Thyroid gland (tissue), 4 donors: Measurements from ENCODE around the gene NUDT22. TPM values are rescaled to one million over a fixed set of nuclear protein-coding genes. Genes with fewer than 3 reads are reported as not detected.
A peak's percentile ranks its signal among the peaks of the same experiment; 100 is the strongest.
"Not testable (repeated sequence)": the region's sequence is repeated elsewhere in the genome, so short reads cannot be mapped to it uniquely, and the experiment has no call there.

Experiments
- DNase-seq, 2 donors: peaks; one replicate each; pipeline ENCODE4 v3.0.0-alpha.2; 2019
- H3K27ac ChIP-seq, 3 donors: fragments of 200-600 bp; sonication (generic); 1 replicate in 2 of 3; 2 replicates in 1 of 3; pipeline ENCODE4 v1.5.1; 2016 to 2019; ENCODE audit warnings: mild to moderate bottlenecking in 1 of 3, moderate library complexity in 1 of 3
- H3K27me3 ChIP-seq: fragments of 200-600 bp; sonication (generic); one replicate; pipeline ENCODE4 v1.5.1; 2019
- H3K36me3 ChIP-seq, 2 donors: fragments of 200-600 bp; sonication (generic); one replicate each; pipeline ENCODE4 v1.5.1; 2016 to 2019
- H3K4me1 ChIP-seq, 2 donors: fragments of 200-600 bp; sonication (generic); one replicate each; pipeline ENCODE4 v1.5.1; 2017 to 2019
- H3K4me3 ChIP-seq, 3 donors: fragments of 200-600 bp; sonication (generic); replicated peaks in 1 of 3; 1 replicate in 2 of 3; 2 replicates in 1 of 3; pipeline ENCODE4 v1.5.1; 2016; ENCODE audit warnings: mild to moderate bottlenecking in 1 of 3
- H3K9me3 ChIP-seq: fragments of 200-600 bp; sonication (generic); one replicate; pipeline ENCODE4 v1.5.1; 2017
- CTCF ChIP-seq, 6 experiments: fragments of 200-600 bp in 3 of 6; fragments of 450-650 bp in 3 of 6; sonication (generic) in 3 of 6; IDR thresholded peaks; one replicate each; pipeline ENCODE4 v1.5.1; 2016 to 2019; ENCODE audit warnings: antibody characterized with exemption in 6 of 6, mild to moderate bottlenecking in 2 of 6, inconsistent platforms in 1 of 6, moderate library complexity in 1 of 6
- POLR2A ChIP-seq, 2 donors: fragments of 450-650 bp; IDR thresholded peaks; one replicate each; pipeline ENCODE4 v1.6.1; 2017; ENCODE audit warnings: antibody characterized with exemption in 2 of 2, mild to moderate bottlenecking in 2 of 2, moderate library complexity in 1 of 2
- WGBS, 2 donors: methylation state at CpG; one replicate each; pipeline ENCODE4 v1.1.5; 2017; 5-methylcytosine and 5-hydroxymethylcytosine counted together
- intact Hi-C: fragments of 100-400 bp; cut with DNase I; formaldehyde crosslinking; loops from one replicate; pipeline ENCODE4 v1.15.1; 2023
- total RNA-seq, 4 donors: library from RNA; depleted of rRNA; stranded (reverse); fragments of >200 nt; gene quantifications; one replicate each; pipeline ENCODE4 v1.2.3, GENCODE V29; 2016

Gene NUDT22
- total RNA-seq, 4 donors from 2014 or later, result 65.6 to 109 (median 94.4) TPM

- intact Hi-C loops, result no loop called here
- H3K27me3 ChIP-seq, result no peaks in the 10 kb centered on the region
- H3K27ac ChIP-seq, result peak overlapping the region; percentile 53 to 84 (median 65)
- peak; percentile 61 to 65 for DNase-seq
- peak overlapping the region in 2 of 3 donors; percentile 55 to 66 for H3K4me3 ChIP-seq
- 28% methylated on average over 2 of the region's 6 CpGs; no CpG with 5 or more reads in 1 of the 2 donors for WGBS, 2 donors
- H3K9me3 ChIP-seq, result no peaks in the 10 kb centered on the region
- no peak for TF ChIP-seq POLR2A (IDR thresholded peaks at IDR 0.05)
- no peak for TF ChIP-seq CTCF (IDR thresholded peaks at IDR 0.05)
- H3K4me1 ChIP-seq, result peaks cover 29 to 31% of the 10 kb centered on the region in 2 donors
- no peaks in the 10 kb centered on the region for H3K36me3 ChIP-seq
Measured at GRCh38 chr11:64245401-64245796, 19.3 kb downstream of the NUDT22 start.

- Histone ChIP-seq H3K27me3 (no peaks in the 10 kb centered on the region), H3K36me3 (no peaks in the 10 kb centered on the region), H3K4me1 (peaks cover 34 to 35% of the 10 kb centered on the region in 2 donors), H3K9me3 (no peaks in the 10 kb centered on the region), H3K27ac (peak overlapping the region; percentile 53 to 84 (median 65)), H3K4me3 (peak overlapping the region; percentile 3 to 66 (median 55))
- TF ChIP-seq POLR2A (IDR thresholded peaks at IDR 0.05), result peak in 1 of 2 donors; percentile 14
- TF ChIP-seq CTCF (IDR thresholded peaks at IDR 0.05), result no peak
- WGBS, 2 donors, result 1 to 2% methylated on average over 19 to 28 of the region's 46 CpGs
- intact Hi-C loops, result no loop called here
- DNase-seq, result peak; percentile 74 to 81
Measured at GRCh38 chr11:64245797-64246620, 19.9 kb downstream of the NUDT22 start.

GRCh38 chr11:64246621-64246870 is 20.5 kb downstream of the NUDT22 start:
- DNase-seq, H3K27me3 ChIP-seq, H3K36me3 ChIP-seq, H3K9me3 ChIP-seq, intact Hi-C loops: not testable (repeated sequence)
- WGBS, 2 donors, result no CpG with 5 or more reads among the region's 43 CpGs
- Histone ChIP-seq H3K4me1 (peaks cover 35 to 36% of the 10 kb centered on the region in 2 donors), H3K27ac (peak overlapping the region in 1 of 3 donors; percentile 84), H3K4me3 (peak overlapping the region in 1 of 3 donors; percentile 55)

GRCh38 chr11:64246871-64247728 is 21.0 kb downstream of the NUDT22 start, which contains the start of gene PPP1R14B:
Gene PPP1R14B, minus strand, starts transcription at chr11:64246943. Its CDS starts 270 bp downstream, at chr11:64246673.
- Histone ChIP-seq H3K36me3 (no peaks in the 10 kb centered on the region), H3K9me3 (no peaks in the 10 kb centered on the region), H3K27me3 (no peaks in the 10 kb centered on the region), H3K4me3 (peak within 1 kb of the TSS; percentile 11 to 75 (median 74)), H3K27ac (peak within 1 kb of the TSS; percentile 67 to 90 (median 86)), H3K4me1 (peaks cover 35 to 39% of the 10 kb centered on the region in 2 donors)
- peak; percentile 91 for DNase-seq
- intact Hi-C loops, result no loop called here
- 0 to 3% methylated on average over 6 to 24 of the region's 74 CpGs for WGBS, 2 donors
- TF ChIP-seq CTCF (IDR thresholded peaks at IDR 0.05), result peak in 3 of 6 experiments; percentile 4 to 30 (median 13)
- peak in 1 of 2 donors; percentile 42 for TF ChIP-seq POLR2A (IDR thresholded peaks at IDR 0.05)

- Histone ChIP-seq H3K9me3 (no peaks in the 10 kb centered on the region), H3K27ac (peak overlapping the region in 2 of 3 donors; percentile 86 to 90), H3K27me3 (no peaks in the 10 kb centered on the region), H3K4me1 (peaks cover 35 to 39% of the 10 kb centered on the region in 2 donors), H3K36me3 (no peaks in the 10 kb centered on the region), H3K4me3 (peak overlapping the region; percentile 11 to 75 (median 74))
- TF ChIP-seq CTCF (IDR thresholded peaks at IDR 0.05) (no peak), POLR2A (IDR thresholded peaks at IDR 0.05) (no peak)
- intact Hi-C loops, result no loop called here
- DNase-seq, result no peak
- 37 to 40% methylated on average over 31 of the region's 31 CpGs for WGBS, 2 donors
Measured at GRCh38 chr11:64247729-64248531, 21.9 kb downstream of the NUDT22 start.
